Hematopoietic multipotent progenitor cell treated with erythropoietin and hydrocortisone succinate and interleukin-3 and kit ligand, for 4 days (in vitro differentiated cells): Measurements from ENCODE around the gene OPCML.

Source experiments
- DNase-seq: peaks from one replicate; pipeline ENCODE4 v3.0.0-alpha.2; 2015

Gene OPCML

GRCh38 chr11:133536198-133536597, 3.9 kb upstream of the OPCML start:
- DNase-seq = no peak

DNA sequence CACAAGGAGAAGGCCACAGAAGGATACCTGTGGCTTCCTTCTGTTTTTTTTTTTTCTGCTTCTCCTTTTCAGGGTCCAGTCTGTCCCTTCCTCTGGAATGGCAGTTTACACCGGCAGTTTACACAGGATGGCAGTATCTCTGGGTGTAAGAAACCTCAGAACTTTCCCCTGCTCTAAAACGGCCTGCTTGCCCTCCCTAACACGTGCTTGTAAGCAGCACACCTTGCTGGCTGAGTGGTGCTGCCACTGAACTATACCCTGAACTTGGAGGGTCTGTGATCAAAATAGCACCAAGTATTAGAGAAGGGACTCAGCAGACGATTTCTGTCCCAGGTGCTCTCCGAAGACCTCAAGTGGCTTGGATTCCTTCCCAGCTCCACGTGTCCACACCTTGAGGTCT, 904 bp upstream of the OPCML start:
- DNase-seq = no peak

DNA sequence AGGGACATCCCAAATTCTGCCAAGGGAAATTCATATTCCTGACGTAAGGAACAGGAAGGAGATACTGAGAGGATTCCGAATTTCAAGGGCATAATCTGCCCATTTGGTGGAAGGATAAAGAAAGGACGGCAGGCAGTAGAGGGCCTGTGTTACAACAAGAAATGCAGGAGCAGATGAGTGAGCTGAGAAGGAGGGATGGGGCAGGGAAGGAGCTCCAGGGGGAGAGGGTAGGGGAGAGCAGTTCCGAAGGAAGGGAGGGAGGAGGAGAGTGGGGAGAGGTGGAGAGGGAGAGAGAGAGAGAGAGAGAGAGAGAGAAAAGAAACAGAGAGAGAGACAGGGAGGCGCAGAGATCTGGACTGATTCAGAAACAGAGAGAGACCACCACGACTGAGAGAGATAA, 843 bp downstream of the OPCML start:
- no peak for DNase-seq

GRCh38 chr11:133530501-133530835, 1.8 kb downstream of the OPCML start:
- no peak for DNase-seq

- DNase-seq = no peak
These were observed 2.3 kb downstream of the OPCML start for GRCh38 chr11:133529807-133530500.

DNA sequence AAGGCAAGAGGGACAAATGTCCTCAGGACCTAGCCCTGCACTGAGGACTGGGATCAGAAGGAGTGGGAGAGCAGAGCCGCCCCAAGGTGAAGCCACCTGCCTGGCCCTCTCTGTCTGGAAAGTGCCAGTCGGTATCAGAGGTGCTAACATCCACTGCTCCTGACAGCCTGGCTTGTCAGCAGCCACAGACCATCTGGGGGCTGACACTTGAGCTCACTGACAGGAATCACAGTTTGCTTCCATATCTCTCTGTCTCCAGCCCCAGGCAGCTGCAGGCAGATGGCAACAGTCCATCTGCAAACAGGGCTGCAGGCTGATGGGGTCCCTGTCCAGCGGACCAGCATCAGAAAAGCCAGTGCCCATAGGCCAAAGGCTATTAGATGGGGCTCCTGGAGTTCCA, 5.5 kb downstream of the OPCML start:
- DNase-seq = no peak

GRCh38 chr11:133525976-133526375, 6.3 kb downstream of the OPCML start:
- DNase-seq = no peak

DNA sequence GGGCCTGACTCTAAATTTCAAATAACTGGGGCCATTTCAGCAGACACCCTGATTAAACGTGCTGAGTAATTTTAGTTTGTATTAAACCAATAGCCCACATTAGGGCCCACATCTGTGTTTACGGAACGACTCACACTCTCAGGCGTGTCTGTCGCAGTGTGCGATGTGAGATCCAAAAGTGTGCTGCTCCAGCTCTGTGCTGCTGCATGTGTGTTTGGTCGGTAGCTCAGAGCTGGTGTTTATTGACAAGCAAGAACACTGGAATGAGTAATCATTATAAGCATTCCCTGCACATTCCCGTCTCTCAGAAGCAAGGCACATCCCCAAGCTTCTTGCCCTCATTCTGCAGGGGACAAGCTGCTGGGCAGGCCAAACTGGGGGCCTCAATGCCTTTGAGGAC, 7.8 kb downstream of the OPCML start:
- no peak for DNase-seq

DNA sequence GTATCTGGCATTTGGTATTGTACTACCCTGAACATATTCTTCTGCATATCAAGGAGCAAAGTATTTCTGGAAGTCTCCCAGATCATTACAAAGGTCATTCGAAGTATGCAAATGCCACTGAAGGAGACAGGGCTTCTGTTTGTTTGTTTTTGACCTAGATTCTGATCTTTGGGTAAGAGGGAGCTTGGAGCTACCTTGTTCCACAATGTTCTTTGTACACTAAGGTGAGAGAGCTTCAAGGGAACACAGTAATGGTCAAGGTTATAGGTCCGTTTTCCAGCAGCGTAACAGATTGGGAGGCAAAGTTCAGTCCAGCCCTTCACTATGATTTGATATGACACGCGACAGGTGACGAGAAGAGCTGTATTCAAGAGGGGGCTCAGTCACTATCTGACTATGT, 10.0 kb downstream of the OPCML start:
- no peak for DNase-seq

DNA sequence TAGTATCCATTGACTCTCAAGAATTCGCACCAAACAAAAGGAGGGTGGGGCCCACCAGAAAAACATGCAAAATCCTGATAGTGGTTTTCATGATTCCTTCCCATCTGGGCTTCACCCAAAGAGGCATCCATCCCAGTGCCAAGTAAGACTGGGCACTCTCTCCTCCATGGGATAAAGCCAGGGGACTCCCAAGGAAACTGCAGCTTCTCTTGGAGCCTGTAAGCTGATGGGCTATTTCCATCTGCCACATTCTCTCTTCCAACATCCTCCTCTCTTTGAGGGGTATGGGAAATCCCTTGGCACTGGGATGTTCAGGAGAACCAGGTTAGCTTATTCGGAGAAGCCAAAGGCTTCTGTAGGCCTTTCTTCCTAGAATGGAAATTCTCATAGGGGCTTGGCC, 10.8 kb downstream of the OPCML start:
- no peak for DNase-seq

DNA sequence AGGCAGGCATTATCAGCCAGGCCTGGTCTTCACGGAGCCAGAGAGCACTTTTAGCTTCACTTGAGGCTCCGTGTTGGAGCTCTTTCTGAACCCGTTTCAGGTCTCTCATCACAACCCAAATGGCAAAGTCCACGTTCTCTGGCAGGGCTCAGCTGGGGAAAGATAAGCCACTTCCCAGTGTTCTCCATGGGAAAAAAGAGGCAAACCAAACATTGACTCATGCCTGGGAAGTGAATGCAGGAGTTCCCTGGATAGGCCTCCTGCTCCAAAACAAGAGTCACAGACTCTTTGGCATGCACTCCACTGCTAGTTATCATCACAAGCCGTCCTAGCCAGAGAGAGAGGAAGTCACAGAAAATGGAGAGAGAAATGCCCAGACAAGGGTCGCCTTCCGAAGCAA, 11.6 kb downstream of the OPCML start:
- DNase-seq = no peak

- DNase-seq = no peak
These were observed 12.7 kb downstream of the OPCML start for GRCh38 chr11:133519560-133519959.

DNA sequence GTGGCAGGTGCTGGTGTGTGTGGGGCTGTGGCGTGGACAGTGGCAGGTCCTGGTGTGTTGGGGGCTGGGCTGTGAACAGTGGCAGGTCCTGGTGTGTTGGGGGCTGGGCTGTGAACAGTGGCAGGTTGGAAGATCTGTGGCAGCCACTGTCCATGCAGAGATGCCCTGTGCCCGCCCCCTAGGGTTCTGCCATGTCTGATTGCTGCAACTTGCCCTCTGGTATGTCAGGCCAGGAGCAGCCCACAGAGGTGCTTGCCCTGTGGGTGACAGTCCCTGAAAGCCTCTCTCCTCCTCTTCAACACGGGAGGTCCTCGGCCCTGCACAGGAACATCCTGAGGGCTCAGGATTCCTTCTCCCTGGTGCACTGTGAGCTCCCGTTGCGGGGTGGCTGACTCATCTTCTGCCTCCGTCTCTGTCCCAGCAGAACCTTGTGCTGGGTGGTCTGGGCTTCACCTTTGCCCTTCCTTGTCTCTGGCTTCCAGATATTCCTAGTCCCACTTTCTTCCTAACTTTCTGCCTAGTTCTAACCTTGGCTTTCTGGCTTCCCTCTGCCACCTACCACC, 13.5 kb downstream of the OPCML start:
- no peak for DNase-seq

GRCh38 chr11:133516845-133517244, 15.5 kb downstream of the OPCML start:
- no peak for DNase-seq

DNA sequence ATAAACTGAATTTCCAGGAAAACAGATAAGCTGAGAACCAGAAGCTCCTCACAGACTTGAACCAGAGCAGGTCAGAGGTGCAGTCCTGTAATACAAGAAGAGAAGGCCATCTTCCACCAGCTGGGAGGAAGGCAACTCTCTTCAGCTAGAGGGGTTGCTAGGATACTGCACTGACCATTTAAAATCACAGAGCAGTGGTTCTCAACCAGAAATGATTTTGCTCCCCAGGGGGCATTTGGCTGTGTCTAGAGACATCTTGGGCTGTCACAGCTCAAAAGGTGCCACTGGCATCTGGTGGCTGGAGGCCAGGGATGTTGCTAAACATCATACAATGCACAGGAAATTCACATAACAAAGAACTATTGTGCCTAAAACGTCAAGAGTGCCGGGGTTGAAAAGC, 17.2 kb downstream of the OPCML start:
- no peak for DNase-seq

DNA sequence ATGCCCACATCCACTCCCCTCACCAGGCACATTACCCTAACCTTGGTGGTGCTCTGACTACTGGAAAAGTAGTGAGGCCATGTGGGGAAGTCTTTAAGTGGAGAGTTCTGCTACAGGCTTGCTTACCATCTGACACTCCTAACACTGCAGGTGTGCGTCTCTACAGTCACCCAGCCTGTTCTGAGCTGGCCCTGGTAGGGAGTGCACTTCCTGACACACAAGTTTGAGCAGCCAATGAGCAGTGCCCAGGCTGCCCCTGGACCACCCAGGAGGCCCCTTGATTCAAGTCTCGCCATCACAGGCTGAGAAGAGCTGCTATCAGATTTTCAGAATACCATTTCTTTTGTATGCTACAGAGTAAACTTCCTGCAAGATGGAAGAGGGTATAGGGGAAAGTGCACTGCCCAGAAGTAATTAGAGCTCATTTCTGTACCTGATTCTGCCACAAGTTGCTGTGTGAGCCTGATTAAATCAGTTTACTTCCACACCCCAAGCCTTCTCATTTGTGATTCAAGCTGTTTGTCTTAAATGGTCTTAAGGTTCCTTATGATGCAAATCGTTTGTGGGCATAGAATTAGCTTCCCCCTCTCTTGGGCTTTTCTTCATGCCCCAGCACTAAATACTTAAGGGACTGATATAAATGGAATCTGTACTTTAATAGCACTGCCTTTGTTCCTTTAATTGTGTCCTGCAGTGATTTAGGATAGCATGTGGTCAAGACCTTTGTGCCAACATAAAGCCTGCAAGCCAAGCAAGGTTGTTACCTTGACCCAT, 22.2 kb downstream of the OPCML start:
- DNase-seq = no peak

DNA sequence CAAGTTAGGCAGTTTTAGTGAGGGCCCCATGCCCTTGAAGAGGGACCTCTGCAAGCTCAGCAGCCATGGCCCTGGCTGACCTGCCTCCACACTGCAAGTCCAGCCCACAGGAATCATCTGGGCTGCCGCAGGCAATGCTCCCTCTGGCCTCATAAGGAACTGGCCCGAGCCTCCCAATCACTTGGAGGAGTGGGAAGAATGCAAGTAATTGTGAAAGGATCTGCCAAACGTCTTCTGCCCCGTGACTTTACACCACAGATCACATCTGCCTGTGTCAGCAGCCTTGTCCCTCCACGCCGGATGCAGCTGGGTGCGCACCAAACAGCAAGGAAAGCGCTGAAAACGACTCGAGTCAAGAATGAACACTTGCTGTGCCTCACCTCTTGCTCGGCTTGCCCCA, 23.8 kb downstream of the OPCML start:
- DNase-seq = no peak

GRCh38 chr11:133507185-133507584, 25.1 kb downstream of the OPCML start:
- DNase-seq = no peak

GRCh38 chr11:133506551-133507094, 25.7 kb downstream of the OPCML start:
- DNase-seq = no peak

- DNase-seq = no peak
These were observed 26.3 kb downstream of the OPCML start for GRCh38 chr11:133506023-133506422.

GRCh38 chr11:133504906-133505305, 27.4 kb downstream of the OPCML start:
- no peak for DNase-seq

DNA sequence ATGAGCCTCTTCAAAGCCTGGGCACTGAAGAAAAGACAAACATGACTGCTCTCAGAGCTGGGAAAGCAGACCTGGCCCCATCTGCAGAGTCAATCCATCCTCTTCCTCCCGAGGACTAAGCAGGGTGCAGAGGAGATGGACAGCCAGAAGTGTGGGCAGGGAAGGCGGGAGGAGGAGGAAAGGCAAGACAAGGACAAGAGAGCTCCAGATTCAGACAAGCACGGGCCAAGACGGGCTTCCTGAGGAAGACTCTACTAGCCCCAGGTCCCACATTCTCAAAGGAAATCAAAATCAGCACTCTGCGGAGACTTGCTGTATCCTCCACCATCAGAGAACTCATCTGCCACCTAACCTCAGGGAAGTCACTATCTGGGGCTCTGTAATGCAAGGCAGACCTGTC, 28.5 kb downstream of the OPCML start:
- DNase-seq = no peak

DNA sequence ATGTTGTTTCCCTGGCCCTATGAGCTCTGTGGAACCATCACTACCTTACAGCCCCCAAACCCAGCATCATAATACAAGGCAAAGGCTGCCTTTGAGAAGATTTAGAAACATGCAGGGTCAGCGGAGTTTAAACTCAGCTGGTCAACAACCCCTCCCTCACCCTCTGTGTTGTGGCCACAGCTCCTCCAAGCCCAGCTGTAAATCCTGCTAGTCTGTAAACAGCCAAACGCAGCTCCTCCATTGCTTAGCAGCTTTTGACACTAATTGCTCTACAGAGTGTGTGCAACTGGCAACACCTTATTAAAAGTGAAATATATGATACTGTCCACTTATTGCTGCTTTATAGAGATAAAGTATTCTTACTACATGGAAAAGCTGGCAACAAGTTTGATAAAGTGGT, 29.1 kb downstream of the OPCML start:
- no peak for DNase-seq
